ENCODE results near the gene TMEM30B. TPM values are rescaled to one million over a fixed set of nuclear protein-coding genes. Genes with fewer than 3 reads are reported as not detected.

The TMEM30B gene
- total and polyA plus RNA-seq, 4 donors: 3.0 to 7.4 (median 5.6) TPM

DNA sequence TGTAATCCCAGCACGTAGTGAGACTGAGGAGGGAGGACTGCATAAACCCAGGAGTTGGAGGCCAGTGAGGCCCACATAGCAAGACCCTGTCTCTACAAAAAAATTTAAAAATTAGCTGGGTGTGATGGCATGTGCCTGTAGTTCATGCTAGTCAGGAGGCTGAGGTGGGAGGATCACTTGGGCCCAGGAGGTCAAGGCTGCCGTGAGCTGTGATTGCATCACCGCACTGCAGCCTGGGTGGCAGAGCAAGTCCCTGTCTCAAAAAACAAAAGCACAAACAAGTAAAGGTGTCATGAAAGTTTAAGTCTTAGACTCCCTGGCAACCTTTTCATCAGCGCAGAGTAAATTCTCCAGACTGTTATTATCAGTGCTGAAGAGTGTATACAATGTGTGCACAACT is 10.4 kb downstream of the TMEM30B start:
- Histone ChIP-seq H3K27ac (ENCODE audit: low read depth in 1 of 2, low read length in 2 of 2) (no peak overlapping the region), H3K9ac (ENCODE audit: low read depth in 1 of 2, low read length in 2 of 2) (no peak overlapping the region), H3K4me1 (ENCODE audit: control insufficient read depth in 4 of 4, insufficient read depth in 4 of 4, low read length in 3 of 4) (peaks cover 0 to 5% (median 0%) of the 10 kb centered on the region in 4 donors), H3K27me3 (ENCODE audit: control insufficient read depth in 4 of 4, insufficient read depth in 4 of 4, low read length in 3 of 4) (no peaks in the 10 kb centered on the region), H3K36me3 (ENCODE audit: control insufficient read depth in 4 of 4, insufficient read depth in 3 of 4, low read depth in 1 of 4, low read length in 3 of 4) (no peaks in the 10 kb centered on the region), H3K9me3 (ENCODE audit: control insufficient read depth in 4 of 4, low read length in 3 of 4) (no peaks in the 10 kb centered on the region), H3K4me3 (ENCODE audit: low read depth in 1 of 3, low read length in 3 of 3) (no peak overlapping the region)
- WGBS: 57% methylated on average over 4 of the region's 4 CpGs
- TF ChIP-seq RAD21 (IDR thresholded peaks at IDR 0.05) (no peak), HNF4A (conservative IDR thresholded peaks at IDR 0.05) (no peak), HNF4G (IDR thresholded peaks at IDR 0.05) (no peak), TAF1 (conservative IDR thresholded peaks at IDR 0.05) (no peak), NR2F2 (IDR thresholded peaks at IDR 0.05) (no peak), YY1 (IDR thresholded peaks at IDR 0.05) (no peak), GABPA (IDR thresholded peaks at IDR 0.05 in 1 of 2, conservative IDR thresholded peaks at IDR 0.05 in 1 of 2) (no peak), FOXA1 (IDR thresholded peaks at IDR 0.05) (no peak), JUND (IDR thresholded peaks at IDR 0.05) (no peak), FOXA2 (IDR thresholded peaks at IDR 0.05) (no peak)
- TF ChIP-seq, protein P1, sequence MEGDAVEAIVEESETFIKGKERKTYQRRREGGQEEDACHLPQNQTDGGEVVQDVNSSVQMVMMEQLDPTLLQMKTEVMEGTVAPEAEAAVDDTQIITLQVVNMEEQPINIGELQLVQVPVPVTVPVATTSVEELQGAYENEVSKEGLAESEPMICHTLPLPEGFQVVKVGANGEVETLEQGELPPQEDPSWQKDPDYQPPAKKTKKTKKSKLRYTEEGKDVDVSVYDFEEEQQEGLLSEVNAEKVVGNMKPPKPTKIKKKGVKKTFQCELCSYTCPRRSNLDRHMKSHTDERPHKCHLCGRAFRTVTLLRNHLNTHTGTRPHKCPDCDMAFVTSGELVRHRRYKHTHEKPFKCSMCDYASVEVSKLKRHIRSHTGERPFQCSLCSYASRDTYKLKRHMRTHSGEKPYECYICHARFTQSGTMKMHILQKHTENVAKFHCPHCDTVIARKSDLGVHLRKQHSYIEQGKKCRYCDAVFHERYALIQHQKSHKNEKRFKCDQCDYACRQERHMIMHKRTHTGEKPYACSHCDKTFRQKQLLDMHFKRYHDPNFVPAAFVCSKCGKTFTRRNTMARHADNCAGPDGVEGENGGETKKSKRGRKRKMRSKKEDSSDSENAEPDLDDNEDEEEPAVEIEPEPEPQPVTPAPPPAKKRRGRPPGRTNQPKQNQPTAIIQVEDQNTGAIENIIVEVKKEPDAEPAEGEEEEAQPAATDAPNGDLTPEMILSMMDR (IDR thresholded peaks at IDR 0.05; ENCODE audit: low read depth, low read length, missing input control): no peak
- TF ChIP-seq, protein P2, sequence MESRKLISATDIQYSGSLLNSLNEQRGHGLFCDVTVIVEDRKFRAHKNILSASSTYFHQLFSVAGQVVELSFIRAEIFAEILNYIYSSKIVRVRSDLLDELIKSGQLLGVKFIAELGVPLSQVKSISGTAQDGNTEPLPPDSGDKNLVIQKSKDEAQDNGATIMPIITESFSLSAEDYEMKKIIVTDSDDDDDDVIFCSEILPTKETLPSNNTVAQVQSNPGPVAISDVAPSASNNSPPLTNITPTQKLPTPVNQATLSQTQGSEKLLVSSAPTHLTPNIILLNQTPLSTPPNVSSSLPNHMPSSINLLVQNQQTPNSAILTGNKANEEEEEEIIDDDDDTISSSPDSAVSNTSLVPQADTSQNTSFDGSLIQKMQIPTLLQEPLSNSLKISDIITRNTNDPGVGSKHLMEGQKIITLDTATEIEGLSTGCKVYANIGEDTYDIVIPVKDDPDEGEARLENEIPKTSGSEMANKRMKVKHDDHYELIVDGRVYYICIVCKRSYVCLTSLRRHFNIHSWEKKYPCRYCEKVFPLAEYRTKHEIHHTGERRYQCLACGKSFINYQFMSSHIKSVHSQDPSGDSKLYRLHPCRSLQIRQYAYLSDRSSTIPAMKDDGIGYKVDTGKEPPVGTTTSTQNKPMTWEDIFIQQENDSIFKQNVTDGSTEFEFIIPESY (IDR thresholded peaks at IDR 0.05): no peak
- TF ChIP-seq, protein P3, sequence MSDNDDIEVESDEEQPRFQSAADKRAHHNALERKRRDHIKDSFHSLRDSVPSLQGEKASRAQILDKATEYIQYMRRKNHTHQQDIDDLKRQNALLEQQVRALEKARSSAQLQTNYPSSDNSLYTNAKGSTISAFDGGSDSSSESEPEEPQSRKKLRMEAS (IDR thresholded peaks at IDR 0.05): no peak
- TF ChIP-seq, protein P4, sequence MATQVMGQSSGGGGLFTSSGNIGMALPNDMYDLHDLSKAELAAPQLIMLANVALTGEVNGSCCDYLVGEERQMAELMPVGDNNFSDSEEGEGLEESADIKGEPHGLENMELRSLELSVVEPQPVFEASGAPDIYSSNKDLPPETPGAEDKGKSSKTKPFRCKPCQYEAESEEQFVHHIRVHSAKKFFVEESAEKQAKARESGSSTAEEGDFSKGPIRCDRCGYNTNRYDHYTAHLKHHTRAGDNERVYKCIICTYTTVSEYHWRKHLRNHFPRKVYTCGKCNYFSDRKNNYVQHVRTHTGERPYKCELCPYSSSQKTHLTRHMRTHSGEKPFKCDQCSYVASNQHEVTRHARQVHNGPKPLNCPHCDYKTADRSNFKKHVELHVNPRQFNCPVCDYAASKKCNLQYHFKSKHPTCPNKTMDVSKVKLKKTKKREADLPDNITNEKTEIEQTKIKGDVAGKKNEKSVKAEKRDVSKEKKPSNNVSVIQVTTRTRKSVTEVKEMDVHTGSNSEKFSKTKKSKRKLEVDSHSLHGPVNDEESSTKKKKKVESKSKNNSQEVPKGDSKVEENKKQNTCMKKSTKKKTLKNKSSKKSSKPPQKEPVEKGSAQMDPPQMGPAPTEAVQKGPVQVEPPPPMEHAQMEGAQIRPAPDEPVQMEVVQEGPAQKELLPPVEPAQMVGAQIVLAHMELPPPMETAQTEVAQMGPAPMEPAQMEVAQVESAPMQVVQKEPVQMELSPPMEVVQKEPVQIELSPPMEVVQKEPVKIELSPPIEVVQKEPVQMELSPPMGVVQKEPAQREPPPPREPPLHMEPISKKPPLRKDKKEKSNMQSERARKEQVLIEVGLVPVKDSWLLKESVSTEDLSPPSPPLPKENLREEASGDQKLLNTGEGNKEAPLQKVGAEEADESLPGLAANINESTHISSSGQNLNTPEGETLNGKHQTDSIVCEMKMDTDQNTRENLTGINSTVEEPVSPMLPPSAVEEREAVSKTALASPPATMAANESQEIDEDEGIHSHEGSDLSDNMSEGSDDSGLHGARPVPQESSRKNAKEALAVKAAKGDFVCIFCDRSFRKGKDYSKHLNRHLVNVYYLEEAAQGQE (IDR thresholded peaks at IDR 0.05): no peak
- DNase-seq (ENCODE audit: low spot score): no peak

DNA sequence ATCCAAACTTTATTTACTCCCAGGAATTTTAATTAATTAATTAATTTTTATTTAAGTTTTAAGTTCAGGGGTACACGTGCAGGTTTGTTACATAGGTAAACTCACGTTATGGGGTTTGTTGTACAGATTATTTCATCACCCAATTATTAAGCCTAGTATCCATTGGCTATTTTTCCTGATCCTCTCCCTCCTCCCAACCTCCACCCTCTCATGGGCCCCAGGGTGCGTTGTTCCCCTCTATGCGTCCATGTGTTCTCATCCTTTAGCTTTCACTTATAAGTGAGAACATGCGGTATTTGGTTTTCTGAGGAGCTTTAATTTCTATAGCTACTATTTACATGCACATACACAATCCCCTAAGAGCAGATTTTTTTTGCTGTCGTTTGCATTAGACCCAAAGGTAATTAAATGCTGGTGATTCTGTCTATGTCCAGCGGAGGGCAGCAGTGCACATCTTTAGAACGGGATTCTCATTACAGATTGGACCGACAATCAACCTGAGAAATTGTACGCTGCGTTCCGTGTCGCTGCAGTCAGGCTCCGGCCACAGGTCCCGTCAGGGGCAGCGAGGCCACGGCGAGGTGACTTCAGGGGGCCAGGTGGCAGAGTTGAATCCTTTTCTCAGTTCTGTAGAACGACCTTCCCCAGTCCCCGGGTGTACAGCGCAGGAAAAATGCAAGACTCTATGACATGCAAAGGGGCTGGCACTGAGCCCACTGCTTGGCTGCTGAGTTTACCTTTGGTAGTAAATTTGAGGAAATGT is 11.6 kb downstream of the TMEM30B start:
- peak; percentile 66 for DNase-seq (ENCODE audit: low spot score)
- Histone ChIP-seq H3K27me3 (ENCODE audit: control insufficient read depth in 4 of 4, insufficient read depth in 4 of 4, low read length in 3 of 4) (no peaks in the 10 kb centered on the region), H3K9ac (ENCODE audit: low read depth in 1 of 2, low read length in 2 of 2) (peak overlapping the region in 1 of 2 donors; percentile 48), H3K4me1 (ENCODE audit: control insufficient read depth in 4 of 4, insufficient read depth in 4 of 4, low read length in 3 of 4) (peaks cover 0 to 8% (median 0%) of the 10 kb centered on the region in 4 donors), H3K36me3 (ENCODE audit: control insufficient read depth in 4 of 4, insufficient read depth in 3 of 4, low read depth in 1 of 4, low read length in 3 of 4) (no peaks in the 10 kb centered on the region), H3K27ac (ENCODE audit: low read depth in 1 of 2, low read length in 2 of 2) (no peak overlapping the region), H3K9me3 (ENCODE audit: control insufficient read depth in 4 of 4, low read length in 3 of 4) (no peaks in the 10 kb centered on the region), H3K4me3 (ENCODE audit: low read depth in 1 of 3, low read length in 3 of 3) (peak overlapping the region in 2 of 3 donors; percentile 28 to 44)
- WGBS: 4% methylated on average over 21 of the region's 21 CpGs
- TF ChIP-seq RXRA (IDR thresholded peaks at IDR 0.05): peak; percentile 8 to 20
- TF ChIP-seq YY1 (IDR thresholded peaks at IDR 0.05): peak; percentile 28
- TF ChIP-seq, protein P4 (IDR thresholded peaks at IDR 0.05): no peak
- peak; percentile 95 for TF ChIP-seq RAD21 (IDR thresholded peaks at IDR 0.05)
- TF ChIP-seq, protein P1 (IDR thresholded peaks at IDR 0.05; ENCODE audit: low read depth, low read length, missing input control): peak; percentile 86
- TF ChIP-seq EGR1 (IDR thresholded peaks at IDR 0.05; ENCODE audit: low read depth in 2 of 2): no peak
- TF ChIP-seq, protein P3 (IDR thresholded peaks at IDR 0.05): no peak
